Sigmoid colon (tissue), 4 donors: Measurements from ENCODE around the gene ANKS1A.

ENCODE experiments used
- POLR2AphosphoS5 ChIP-seq, 4 donors: sonication (generic); formaldehyde crosslinking; IDR thresholded peaks; one replicate each; pipeline ENCODE4 v1.6.1; 2017; ENCODE audit warnings: antibody characterized with exemption in 4 of 4
- TF ChIP-seq, protein P1 (sequence below), 4 experiments: fragments of 450-650 bp in 3 of 4; fragments of 200-600 bp in 1 of 4; IDR thresholded peaks; one replicate each; pipeline ENCODE4 v1.5.1; 2016 to 2019; ENCODE audit warnings: antibody characterized with exemption in 4 of 4, mild to moderate bottlenecking in 3 of 4, moderate library complexity in 2 of 4

DNA sequence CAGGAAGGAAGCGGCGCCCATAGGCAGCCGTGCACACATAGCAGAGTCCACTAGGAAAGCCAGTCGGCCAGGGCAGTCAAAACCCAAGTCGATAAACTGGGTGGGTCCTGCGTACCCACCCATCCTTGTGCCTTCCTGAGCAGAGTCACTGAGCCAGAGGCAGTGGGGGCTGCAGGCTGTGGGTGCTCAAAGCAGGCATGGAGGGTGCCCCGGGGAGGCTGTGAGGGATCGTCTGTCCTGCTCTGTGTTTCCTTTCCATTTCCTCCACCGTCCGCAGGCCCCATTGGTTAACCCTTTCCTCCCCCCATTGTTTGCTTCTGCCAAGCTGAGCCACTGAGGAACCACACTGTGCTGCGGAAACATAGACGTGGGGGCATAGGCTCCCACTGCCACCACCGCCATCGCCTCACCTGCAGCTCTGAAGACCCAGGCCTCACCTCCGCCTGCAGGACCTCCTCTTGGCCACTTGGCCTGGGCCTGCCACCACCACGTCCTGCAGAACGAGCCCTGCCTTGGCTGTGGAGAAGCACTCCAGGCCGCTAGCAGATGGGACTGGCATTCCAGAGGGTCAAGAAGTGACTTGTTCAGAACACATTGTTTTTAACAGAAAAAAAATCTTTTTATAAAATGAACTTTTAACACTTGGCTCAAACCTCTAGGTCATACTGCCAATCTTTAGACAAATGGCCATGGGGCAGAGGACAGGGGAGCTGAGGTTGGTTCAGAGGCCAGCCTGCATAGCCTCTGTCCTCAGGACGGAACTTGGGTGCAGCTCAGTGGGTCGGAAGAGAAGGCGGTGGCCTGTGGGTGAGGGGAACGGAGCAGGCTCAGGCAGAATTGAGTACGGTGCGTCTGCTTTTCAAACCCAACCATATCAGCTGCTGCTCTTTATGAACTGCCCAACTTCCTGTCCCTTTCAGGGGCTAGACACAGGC is 199.5 kb downstream of the ANKS1A start:
- TF ChIP-seq, protein P1, sequence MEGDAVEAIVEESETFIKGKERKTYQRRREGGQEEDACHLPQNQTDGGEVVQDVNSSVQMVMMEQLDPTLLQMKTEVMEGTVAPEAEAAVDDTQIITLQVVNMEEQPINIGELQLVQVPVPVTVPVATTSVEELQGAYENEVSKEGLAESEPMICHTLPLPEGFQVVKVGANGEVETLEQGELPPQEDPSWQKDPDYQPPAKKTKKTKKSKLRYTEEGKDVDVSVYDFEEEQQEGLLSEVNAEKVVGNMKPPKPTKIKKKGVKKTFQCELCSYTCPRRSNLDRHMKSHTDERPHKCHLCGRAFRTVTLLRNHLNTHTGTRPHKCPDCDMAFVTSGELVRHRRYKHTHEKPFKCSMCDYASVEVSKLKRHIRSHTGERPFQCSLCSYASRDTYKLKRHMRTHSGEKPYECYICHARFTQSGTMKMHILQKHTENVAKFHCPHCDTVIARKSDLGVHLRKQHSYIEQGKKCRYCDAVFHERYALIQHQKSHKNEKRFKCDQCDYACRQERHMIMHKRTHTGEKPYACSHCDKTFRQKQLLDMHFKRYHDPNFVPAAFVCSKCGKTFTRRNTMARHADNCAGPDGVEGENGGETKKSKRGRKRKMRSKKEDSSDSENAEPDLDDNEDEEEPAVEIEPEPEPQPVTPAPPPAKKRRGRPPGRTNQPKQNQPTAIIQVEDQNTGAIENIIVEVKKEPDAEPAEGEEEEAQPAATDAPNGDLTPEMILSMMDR (IDR thresholded peaks at IDR 0.05) = no peak
- no peak for TF ChIP-seq POLR2AphosphoS5 (IDR thresholded peaks at IDR 0.05)
